SIG-M5 treated with dmso at 0.1 percent for 504 hours (cell line): Measurements from ENCODE around the gene CLN6.
"Not testable (repeated sequence)": the region's sequence is repeated elsewhere in the genome, so short reads cannot be mapped to it uniquely, and the experiment has no call there.

Experiments used
- DNase-seq: peaks from one replicate; lab custom pipeline; 2025; ENCODE audit not compliant: unreplicated experiment; lab: John Stamatoyannopoulos, UW

Gene CLN6

GRCh38 chr15:68207176-68207935, 22.2 kb downstream of the CLN6 start:
- no peak for DNase-seq

DNA sequence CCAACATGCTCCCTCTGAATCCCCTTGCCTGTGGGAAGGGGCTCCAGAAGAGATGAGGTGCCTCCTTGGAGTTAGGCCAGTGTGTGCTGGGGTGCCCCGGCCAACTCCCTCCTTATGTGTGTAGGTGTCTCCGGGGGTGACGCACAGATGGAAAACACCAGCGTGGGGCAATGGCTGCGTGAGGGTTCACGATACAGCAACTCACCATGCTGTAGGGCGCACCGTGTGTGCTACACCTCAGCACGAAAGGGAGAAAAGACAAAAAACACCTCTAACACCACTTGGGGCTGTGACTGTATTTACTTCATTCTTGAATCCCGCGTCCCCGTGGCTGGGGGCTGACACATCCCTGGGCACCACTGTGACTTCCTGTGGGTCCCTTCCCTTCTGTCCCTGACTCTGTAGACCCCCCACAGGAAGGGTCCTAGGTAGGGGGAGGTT, 22.8 kb downstream of the CLN6 start:
- no peak for DNase-seq

GRCh38 chr15:68205954-68206539, 23.5 kb downstream of the CLN6 start:
- DNase-seq, result peak; percentile 36

DNA sequence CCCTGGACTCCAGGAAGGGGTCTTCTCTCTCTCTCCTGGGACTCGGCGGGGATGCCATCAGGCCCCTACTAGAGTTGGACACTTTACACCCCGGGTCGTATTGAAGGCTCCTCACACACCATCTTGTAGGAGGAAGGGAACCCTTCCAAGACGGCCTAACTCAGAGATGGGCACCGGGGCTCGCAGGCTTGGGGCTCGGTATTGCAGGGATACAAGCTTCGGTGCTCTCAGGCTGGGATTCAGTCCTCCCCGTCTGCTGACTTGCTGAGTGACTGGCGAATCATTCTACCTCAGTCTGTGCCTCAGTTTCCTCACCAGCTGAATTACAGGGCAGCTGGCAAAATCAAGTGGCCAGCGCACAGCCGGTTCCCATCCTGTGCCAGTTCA, 24.0 kb downstream of the CLN6 start:
- no peak for DNase-seq

DNA sequence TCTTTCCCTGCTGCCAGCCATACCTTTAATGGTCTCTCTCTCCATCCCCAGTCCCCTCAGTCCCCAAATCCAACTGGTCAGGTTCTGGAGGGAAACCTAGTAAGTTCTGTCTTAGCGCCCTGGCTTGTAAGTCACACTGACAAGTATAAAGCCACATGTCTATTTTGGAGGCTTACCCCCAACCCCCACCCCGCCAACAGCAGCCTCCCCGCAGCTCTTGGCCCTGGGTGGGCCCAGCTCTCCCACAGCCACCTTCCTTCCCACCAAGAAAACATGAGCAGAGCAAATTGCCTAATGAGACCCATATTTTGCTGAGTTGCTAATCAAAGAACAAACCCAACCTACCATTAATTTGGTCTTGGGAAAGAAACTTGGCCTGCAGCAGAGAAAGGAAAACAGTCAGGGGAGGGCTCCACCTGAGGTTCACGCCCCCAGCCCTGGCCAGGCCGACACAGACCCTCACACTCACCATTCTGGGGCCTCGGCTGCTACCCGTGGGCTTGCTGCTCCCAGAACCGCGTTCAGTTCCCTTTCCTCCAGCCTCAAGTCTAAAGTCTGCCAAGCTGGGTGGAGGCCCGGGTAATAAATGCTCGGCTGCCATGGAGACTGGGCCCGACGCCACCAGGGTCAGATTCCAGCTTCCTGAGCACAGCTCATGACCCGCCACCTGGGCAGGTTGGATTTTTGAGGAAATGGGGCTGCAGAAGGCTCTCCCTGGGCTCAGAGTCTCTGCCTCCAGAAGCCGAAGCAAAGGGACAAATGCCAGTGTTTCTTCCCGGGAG, 24.6 kb downstream of the CLN6 start, which contains the start of gene CALML4:
Gene CALML4, minus strand, starts transcription at position 557 of the 782 bp plus-strand sequence. Its CDS starts 85 bp downstream, at position 472.
- DNase-seq, result no peak

- no peak for DNase-seq
These were observed 25.2 kb downstream of the CLN6 start for GRCh38 chr15:68204361-68204760.

GRCh38 chr15:68203956-68204355, 25.6 kb downstream of the CLN6 start:
- no peak for DNase-seq

DNA sequence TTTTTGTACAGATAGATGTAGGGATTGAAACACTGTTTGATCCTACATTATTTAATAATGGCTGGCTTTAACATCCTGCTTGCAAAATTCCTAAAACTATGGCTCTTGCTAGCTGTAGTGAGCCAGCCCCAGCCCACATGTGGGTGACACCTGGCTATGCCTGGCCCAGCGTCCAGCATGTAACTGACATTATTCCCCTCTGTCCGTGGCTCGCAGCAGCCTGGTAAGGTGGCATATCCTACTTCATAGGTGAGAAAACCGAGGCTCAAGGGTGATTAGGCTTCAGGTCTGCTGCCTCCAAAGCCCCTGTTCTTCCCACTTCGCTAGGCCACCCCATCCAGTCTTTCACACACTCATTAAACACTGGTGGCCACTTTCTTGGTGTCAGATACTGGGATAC, 26.0 kb downstream of the CLN6 start:
- DNase-seq, result no peak

DNA sequence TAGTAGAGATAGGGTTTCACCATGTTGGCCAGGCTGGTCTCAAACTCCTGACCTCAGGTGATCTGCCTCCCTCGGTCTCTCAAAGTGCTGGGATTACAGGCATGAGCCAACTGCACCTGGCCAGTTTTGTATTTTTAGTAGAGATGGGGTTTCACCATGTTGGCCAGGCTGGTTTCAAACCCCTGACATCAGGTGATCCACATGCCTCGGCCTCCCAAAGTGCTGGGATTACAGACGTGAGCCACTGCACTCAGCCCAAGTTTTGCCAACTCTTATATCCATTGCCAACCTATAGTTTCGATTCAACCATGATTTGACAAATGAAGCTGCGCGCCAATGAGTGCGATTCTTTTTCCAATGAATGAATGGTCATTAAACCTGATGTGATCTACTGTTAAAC, 26.5 kb downstream of the CLN6 start:
- DNase-seq, result not testable (repeated sequence)

GRCh38 chr15:68201879-68202261, 27.7 kb downstream of the CLN6 start:
- DNase-seq, result no peak

DNA sequence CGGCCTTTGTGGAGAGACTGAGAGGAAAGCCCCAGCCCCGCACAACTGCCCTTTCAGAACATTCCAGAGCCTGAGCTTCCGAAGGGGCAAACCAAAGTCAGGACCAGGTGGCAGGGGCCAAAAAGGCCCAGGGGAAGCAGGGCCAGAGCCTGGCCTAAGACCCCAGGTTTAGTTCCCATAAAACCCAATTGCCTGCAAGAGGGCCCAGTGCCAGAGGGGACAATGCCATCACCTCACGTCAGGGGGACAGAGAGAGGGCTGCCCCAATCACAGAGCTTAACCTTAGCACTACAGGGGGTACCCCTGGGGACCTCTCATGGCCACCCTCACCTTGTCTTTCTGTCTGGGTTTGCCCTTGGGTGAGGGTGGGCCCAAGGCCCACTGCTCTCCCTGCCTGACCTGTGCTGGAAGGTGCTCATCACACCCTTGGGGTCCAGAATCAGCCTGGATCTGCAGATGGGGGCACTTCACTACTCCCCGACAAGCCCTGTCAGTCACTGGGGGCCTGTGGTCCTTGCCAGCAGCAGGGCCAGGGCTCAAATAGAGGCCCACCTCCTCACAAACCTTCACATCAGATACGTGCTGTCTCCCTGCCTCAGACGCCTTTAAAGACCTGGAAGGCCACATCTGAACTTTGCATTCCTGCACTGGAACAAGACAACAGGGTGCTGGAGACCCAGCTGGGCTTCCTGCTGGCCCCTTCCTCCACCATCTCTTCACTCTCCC, 28.2 kb downstream of the CLN6 start:
- DNase-seq, result no peak

- no peak for DNase-seq
These were observed 29.3 kb downstream of the CLN6 start for GRCh38 chr15:68200016-68200861.

GRCh38 chr15:68199340-68199739, 30.2 kb downstream of the CLN6 start:
- no peak for DNase-seq

DNA sequence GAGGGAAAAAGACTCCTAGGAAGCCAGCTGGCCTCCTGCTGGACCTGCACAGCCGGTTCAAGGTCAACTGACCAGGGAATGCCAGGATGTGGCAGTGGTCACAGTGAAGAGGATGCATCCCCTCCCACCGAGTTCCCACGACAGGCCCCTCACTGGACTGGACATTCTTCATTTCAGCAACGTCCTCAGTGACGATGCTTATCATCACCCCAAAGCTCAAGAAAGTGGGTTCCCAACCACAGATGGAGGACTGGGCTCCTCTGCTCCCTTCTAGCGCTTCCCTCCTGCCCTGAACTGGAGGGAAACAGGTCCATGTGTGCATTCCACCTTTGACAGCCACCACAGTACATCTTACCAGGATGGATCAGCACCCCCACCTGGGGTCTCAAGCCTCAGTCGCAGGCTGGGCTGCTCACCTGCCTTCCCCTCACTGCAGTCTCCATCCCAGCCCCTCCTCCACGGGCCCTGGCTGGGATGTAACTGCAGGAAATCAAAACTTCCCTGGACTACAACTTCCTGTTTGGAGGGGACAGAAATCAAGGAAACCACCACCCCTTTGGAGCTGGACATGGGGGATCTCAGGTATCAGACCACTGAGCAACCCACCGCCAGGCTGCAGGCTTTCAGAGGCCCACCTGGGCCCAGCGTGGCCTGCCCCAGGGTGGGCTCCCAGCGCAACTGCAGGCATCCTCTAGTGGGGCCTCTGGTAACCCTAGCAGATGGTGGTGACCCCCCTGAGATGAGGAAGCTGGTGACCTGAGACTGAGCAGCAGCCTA, 31.7 kb downstream of the CLN6 start:
- no peak for DNase-seq

- DNase-seq, result no peak
These were observed 32.4 kb downstream of the CLN6 start for GRCh38 chr15:68197170-68197492.

DNA sequence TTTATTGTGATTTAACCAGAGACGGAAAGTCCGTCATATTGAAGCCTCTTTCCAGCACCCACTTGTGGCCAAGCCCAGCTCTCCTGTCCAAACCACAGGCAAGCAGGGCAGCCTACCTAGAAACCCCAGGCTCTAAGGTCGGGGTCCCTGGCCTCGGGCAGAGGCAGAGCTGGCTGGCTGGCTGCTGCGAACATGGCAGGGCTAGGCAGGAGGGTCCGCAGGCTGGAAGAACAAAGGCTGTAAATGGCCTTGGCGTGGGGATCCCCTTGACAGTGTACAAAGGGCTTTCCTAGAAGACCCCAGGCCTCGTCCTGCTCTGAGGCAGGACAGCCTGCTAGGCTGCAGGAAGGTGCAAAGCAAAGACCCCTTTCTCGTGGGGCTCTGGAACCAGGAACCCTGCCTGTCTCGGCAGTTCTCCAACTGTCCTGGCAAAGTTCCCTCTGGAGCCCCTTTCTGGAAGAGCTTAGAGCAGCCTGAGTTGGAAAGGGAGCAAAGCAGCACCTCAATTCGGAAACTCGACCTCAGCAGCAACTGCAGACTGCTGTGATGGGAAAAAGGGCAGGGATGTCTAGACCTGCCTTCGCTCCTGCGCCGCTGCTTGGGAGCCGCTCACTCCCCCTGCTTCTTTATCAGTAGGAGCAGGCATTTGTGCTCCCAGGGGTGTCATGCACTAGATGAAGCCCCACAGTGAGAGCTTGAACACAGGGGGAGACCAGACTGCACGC, 32.9 kb downstream of the CLN6 start:
- no peak for DNase-seq

DNA sequence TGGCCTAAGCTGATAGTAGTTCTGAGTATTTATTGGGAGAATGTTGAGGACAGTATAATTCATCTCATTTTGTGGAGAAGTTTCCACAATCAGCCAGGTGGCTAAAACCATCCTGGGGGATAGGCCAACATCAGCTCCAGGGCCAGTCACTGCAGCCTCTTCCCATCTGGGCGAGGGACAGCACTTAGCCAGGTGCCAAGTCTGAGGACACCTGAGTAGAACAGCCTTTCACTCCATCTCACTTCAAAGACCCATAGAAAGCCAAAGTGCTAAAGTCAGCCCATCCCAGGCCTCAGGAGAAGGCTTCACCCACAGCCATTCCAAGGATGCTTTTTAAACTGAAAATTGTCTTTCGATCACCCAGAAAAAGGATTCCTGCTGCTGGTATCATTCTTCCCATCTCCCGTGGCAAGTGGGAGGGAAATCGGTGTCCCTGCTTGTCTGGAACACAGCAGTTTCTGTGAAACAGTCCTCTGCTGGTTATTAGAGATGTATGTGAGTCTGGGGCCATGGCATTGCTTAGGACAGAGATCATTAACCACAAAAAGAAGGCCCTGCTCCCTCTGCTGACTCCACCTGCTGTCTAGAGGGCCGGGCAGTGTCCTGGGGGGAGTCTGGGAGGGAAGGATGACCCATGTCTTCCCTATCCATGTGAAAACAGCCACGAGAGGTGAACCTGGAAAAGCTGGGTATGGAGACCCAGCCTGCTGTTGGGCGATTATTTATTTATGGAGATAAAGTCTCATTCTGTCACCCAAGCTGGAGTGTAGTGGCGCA, 34.0 kb downstream of the CLN6 start:
- DNase-seq, result no peak

DNA sequence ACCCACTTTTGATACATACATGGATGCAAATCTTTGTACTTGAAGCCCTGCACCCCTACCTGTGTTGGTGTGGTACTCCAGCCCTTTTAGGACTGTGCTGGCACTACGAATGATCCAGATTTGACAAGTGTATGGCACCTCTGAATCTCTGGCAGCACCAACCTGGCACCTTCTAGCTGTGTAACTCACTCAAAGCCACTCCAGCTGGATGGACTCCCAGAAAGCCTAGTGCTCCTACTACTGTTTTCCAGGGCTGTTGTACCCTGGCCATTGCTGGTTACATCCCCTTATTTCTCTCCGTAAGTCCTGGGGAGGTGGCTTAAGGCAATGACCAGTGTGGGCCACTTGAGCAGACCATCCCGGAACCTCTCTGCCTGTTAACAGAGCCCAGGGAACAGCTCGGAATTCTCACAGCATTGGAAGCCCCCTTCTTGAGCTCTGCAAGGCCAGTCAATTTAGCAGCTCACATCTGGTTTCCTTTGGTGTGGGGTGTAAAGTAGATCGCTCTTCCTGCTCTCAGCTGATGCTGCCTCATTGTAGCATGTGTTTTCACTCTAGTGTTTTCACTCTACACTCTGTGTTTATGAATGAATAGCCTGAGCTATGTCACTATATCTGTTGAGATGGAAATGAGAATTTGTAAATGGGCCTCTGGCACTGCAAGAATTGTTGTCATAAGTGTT, 36.6 kb downstream of the CLN6 start:
- DNase-seq, result no peak
